Effector CD8-positive, alpha-beta T cell (primary cell): ENCODE data around the gene INSYN1.
"Not testable (repeated sequence)": the region's sequence is repeated elsewhere in the genome, so short reads cannot be mapped to it uniquely, and the experiment has no call there.

Experiments used
- DNase-seq: peaks from one replicate; lab custom pipeline; 2025; lab: John Stamatoyannopoulos, UW
- total RNA-seq, 4 experiments: gene quantifications; one replicate each; lab custom pipeline; 2026; lab: John Stamatoyannopoulos, UW

The INSYN1 gene, protein sequence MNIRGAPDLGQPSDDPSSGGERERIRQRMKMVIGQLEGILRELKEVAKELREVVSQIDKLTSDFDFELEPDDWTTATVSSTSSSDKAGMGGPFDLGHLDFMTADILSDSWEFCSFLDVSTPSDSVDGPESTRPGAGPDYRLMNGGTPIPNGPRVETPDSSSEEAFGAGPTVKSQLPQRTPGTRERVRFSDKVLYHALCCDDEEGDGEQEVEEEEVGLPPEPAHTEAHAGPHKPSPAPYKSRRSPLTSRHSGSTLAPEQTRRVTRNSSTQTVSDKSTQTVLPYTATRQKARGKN
- total RNA-seq: 0 to 0.36 (median 0.18) reads per million in 4 experiments

DNA sequence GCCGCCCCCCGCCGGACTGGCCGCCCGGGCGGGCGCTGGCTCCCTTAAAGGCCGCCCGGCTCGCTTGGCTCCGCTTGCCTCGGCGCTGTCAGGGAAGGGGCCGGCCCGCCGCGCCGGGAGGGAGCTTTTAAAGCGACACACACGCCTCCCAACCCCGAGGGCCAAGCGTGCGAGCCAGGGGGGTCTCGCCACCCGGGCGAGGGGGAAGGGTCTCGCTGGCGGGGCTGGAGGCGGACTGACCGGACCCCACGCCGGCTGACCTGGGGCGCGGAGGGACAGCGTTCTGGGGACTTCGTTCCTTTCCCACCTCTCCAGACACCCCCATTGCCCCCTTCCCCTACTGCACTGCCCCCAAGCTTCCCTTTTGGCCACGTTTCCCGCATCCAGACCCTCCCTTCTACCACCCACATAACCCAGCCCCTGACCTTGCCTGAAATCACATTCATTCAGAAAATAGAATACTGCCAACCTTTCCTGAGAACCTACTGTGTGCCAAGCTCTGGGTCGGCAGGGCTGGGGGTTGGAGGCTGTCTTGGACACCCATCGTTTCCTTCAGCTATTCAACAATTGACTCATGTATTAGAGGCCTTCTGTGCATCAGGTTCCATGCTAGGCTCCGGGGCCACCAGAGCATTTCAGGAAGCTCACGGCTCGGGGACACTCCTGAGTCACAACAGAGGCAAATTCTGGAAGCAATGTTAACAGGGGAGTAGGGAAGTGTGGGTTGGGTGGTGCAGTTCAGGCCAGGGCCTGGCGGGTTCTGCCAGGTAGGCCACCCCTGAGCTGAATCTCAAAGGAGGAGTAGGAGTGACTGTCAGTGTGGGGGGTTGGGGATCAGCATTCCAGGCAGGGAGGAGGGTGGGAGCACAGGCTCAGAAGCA is at the start of gene INSYN1:
Gene INSYN1 (minus strand): TSS at position 102 of the 881 bp plus-strand sequence. CDS start 2,221 bp downstream, outside the sequence.
- DNase-seq: no peak

DNA sequence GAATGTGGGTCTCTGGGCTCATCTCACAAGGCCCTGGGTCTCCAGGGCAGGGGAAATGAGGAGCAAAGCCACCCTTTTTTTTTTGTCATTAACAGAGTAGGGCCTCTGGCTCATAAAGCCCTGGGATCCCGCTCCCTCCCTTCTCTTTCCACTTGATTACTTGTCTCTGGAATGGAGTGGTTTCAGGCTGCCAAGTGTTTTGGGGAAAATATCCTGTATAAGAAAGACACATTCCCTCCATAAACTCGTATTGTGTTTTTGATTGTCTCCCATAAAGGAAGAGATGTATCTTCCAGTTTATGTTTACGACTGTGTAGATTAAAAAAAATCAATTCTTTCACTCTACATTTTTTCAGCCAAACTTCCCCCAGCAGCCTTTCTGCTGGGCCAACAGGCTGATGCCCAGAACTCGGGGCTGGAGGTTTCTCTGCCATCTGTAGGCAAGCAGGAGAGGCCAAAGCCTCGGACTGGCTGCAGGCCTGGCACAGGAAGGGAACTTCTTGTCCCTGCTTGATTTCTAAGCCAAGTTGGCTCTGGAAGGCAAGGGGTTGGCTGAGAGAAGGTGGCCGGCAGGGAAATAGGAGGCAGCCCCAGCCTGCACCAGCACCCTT is 49.4 kb upstream of the INSYN1 start:
- no peak for DNase-seq

DNA sequence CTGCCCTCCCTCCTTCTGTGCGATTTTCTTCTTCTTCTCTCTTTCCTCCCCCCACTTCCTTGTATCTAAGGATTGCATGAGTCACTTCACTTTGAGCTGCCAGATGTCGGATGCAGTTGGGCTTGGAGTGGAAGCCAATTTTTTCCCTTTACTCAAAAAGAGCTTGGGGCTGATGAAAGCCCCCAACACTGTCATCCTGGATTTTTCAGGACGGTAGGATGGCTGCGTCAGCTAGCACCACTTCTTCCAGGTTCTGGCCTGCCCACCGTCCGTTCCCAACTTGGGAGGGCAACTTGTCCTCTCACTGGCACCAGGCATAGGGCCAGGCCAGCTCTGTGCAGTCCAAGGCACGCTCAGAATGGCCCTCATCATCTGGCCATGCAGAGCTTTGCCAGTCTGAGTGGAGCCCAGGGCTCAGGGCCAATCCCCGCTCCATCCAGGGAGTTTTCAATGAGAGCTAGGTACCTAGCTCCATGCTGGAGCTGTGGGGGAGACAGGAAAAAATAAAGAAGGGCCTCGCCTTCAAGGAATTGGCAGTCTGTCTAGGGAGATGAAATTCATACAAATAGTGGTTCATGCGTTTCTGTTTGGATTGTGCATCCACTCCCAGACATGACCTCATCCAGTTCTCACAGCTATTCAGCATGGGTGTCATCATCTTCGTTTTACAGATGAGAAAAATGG is 47.7 kb upstream of the INSYN1 start:
- no peak for DNase-seq

DNA sequence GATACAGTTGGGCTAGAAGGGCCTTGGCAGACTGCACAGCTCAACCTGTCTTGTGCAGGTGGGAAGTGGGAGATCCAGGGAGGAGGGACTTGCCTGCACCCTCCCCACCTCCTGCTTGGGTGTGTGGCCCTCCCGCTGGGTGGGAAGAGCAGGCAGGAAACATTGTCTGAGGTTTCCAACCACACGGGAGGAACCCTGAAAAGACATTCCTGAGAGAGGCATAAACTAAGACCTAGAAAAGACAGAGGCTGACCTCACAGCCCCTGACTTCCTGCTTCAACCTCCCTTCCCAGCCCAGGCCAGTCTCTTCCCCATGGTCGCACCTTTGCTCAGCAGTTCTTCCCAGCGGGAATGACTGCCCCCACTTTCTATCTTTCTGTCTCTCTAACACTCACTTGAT is 46.3 kb upstream of the INSYN1 start:
- DNase-seq: no peak

DNA sequence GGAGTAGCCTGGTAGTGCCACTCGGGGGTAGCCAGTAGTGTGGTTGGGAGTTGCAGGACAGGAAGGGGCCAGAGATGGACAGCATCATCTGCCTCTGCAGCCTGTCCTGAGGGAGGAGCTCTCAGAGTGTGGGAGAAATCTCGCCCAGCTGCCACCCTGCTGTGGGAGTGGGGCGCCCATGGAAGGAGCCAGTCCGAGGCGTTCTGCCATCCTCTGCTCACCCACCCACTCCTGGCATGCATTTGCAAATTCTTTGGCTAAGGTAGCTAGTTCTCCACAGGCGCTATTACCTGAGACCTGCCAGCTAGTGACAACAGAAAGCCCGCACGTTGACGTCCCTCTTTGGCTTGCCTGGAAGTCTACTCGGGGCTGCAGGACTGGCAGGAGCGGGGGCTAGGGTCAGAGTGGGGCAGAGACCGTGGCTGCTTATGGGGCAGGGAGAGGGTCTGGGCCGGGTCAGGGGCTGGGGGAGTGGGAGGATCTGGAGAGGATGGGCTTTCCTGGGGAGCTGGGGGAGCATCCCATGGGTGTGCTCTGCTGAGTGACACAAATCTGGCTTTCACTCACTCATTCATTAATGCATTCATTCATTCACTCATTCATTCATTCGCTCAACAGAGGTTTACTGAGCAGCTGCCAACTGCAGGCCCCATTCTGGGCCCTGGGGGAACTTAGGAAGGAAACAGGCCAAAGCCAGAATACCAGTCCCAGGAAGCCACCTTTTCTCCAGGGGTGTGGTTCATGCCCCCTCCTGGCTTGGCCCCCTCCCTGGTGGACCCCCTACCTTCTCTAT is 44.4 kb upstream of the INSYN1 start:
- DNase-seq: no peak

DNA sequence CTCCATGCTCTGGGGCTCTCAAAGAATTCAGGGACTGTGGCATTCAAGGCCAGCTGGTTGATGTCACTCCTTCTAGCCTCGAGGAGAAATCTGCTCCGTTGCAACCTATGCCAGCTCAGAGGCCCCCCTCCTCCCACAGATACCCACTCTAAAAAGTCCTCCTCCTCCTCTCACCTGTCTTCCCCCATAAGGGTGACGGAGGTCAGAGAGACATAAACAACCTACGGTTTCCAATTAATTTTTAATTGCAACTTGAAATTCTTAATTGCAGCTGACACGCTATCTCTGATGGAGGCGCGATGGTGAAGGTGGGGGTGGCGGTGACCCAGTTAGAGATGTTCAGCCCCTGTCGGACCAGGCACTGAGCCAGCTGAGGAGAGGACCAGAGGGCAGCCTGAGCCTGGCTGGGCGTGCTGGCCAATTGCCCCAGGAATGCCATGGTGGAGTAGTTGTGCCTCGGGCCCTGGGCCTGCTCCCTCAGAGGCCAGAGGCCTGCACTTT is 43.2 kb upstream of the INSYN1 start:
- DNase-seq: no peak

DNA sequence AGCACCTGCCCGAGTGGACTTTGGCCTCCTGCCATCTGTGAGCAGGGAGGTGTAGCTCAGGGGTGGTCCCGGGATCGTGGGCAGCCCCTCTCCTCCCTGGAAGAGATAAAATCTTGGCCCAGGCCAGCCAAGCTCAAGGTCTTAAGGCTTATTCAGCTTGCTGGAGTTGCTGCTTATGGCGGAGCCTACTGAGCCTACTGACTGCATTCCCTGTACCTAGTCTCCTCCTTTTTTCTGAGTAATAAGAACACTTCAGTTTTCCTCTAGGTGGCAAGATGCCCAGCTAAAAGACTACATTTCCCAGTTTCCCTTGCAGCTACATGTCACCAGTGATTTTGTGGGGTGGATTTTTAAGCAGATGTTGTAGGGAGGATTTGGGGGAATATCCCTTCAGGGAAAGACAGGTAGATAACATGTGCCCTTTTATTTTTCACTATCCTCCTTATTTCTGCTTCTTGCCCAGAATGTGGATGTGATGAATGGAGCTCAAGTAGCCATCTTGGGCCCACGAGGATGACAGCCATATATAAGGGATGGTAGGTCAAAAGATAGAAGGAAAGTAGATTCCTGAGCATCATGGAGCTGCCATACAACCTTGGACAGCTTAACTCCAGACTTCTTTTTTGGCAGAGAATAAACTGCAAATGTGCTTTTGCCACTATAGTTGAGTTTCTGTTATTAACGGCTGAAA is 41.4 kb upstream of the INSYN1 start:
- DNase-seq: no peak

DNA sequence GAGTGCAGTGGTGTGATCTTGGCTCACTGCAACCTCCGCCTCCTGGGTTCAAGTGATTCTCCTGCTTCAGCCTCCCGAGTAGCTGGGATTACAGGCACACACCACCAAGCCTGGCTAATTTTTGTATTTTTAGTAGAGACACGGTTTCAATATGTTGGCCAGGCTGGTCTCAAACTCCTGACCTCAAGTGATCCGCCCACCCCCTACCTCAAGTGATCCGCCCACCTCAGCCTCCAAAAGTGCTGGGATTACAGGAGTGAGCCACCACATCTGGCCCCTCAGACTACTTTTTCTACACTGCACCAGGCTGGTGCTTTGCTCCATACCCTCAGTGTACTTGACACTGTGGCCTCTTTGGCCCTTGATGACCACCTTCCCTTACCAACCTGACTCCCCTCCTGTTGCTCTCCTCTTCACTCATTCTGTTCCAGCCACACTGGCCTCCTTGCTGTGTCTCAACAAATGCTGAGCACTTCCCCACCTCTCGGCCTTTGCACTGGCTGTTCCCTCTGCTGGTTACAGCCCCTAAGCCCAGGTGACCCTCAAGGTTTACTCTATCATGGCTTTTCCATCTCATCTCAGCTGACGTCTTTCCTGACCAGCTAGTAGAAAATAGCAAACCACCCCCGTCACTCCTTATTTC is 39.9 kb upstream of the INSYN1 start:
- DNase-seq: not testable (repeated sequence)

DNA sequence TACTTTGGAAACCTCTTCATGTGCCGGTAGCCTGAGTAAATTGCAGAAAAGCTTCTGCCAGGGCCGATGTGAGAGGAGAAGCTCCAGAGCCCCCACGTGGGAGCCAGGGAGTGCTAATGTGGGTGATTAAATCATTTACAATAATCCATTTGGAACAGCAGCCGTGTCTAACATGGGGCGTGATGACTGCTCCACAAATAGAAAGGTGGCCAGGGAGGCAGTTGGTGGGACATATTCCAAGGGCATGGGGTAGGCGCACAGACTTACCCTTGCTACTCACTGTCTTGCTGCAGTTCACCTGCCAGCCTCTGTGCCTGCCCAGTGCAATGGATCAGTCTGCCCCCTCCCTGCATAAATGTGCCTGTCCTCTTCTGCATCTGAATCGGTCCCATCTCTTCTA is 39.3 kb upstream of the INSYN1 start:
- DNase-seq: no peak

DNA sequence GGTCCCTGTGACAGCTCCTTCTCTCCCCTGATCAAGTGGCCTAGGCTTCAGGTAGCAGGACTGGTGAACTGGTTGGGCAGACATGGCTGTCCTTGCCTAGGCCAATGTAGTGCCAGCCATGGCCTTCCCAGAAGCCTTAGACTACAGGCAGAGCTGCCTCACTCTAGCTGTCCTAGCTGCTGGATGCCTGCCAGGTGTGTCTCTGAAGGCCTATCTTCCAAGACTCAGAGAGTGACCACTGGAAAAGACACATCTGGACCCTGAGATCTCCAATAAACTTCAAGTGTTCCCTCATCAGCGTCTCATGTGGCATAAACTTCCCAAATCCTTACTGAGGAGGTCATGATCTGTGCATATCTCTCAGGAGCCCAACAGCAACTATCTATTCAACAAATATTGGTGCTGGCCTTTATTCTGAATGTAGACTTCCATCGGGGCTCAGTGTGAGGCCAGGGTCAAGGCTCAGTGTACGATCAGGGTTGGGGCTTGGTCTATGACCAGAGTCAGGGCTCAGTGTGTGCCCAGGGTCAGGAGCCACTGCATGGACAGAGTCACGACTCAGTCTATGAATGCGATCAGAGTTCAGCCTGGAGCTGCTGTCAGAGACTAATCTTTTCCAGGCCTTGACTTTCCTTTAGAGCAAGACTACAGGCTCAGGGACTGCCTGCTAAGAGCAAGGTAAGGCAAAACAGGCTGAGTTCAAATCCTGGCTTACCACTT is 36.5 kb upstream of the INSYN1 start:
- DNase-seq: no peak

DNA sequence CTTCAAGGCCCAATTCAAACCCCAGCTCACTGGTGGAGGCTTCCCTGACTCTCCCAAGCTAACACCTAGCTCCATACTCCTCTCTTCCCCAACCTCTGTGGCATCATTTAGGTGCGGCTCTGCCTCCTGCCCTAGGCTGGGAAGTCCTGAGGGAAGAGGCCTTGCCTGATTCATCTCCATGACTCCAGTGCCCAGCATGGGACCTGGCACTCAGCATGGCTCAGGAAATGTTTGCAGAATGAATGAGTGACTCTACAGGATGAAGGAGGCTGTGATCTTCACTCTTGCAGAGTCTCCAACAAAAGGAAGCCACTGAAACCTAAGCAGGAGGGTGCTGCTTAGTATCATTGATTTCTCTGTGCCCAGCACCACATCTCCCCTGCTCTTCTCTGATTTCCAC is 34.5 kb upstream of the INSYN1 start:
- DNase-seq: no peak

DNA sequence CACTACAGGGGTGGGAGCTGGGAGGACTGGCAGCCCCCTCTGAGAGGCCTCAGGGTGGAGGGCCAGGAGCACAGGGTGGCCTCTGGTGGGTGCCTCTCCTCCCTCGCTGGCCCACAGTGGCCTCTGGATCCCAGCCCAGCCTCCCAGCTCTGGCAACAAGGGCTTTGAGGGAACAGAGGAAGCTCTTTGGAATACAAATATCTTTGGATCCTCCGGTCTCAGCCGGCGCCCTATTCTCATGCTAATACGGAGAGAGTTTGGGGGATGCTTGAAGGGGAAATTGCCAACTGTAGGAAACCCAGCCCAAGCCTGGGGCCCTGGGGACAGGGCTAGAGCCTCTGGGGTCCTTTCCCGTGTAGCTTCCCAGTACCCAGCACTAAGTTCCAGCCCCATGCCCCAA is 33.4 kb upstream of the INSYN1 start:
- DNase-seq: no peak

DNA sequence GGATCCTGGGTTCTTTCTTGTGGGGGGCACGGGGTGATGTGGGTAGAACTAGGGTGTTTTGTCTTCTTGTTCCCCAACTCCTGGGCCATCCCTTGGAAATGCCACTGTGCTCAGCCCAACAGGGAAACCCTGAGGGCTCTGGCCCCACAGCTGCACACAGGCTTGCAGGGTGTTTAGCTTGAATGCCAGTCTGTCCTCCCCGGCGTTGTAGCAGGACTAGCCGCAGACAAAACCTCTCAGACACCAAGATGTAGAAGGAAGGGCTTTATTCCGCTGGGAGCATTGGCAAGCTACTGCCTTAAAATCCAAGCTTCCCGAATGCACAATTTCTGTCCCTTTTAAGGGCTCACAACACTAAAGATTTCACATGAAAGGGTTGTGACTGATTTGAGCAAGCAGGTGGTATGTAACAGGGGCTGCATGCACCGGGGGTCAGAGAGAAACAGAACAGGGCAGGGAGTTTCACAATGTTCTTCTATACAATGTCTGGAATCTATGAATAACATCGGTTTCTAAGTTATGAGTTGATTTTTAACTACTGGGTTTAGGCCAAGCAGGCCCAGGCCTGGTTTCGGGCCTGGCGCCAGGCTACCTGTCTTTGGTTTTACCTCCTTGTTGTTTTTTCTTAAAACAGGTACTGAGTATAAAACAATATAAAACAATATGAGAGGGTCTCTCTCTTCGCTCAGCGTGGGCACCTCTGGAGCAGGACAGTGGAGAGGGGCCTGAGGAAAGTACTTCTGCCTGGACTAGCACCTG is 32.3 kb upstream of the INSYN1 start:
- DNase-seq: not testable (repeated sequence)

DNA sequence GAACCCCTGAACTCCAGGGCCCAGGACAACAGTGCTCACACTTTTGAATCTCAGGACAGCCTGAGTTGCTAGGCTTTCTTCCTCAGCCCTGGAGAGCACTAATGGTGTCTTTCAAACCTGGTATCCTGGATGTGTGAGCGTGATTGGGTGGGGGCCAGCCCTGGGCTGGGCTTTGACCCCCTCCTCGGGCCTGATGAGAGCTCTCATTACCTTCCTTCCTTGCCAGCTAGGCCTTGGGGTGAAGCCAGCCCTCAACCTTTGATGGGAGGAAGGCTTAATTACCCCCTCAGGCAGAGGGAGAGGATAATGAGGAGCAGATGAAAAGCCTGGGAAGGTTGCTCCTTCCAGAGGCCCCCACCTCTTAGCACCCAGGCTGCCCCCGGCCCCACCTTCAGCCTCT is 31.1 kb upstream of the INSYN1 start:
- DNase-seq: no peak

DNA sequence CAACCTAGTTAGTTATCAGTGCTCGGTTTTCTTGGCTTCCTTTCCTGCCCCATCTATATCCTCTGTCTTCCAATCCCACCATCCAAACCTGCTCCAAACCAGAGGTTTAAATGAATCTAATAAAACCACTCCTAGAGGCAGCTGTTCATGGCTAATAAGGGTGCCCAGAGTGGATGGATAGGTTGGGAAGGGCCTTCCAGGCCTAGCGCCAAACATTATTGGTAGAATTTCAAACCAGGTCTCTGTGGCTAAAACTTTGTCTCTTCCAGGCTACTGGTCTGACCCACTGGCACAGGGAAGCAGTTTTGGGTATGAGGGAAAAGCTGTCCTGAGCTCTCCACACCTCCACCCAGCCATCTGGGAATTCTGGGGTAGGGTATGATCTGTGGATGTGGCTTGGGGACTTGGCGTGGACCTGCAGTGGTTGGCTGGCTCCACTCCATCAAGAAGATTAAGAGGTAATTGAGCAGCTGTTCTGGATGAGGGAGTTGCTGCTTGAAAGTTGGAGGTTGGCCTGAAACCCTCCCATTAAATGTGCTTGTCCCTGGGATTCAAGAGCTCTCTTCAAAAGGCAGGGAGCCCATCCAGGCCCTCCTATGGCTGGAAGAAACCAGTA is 29.3 kb upstream of the INSYN1 start:
- no peak for DNase-seq

DNA sequence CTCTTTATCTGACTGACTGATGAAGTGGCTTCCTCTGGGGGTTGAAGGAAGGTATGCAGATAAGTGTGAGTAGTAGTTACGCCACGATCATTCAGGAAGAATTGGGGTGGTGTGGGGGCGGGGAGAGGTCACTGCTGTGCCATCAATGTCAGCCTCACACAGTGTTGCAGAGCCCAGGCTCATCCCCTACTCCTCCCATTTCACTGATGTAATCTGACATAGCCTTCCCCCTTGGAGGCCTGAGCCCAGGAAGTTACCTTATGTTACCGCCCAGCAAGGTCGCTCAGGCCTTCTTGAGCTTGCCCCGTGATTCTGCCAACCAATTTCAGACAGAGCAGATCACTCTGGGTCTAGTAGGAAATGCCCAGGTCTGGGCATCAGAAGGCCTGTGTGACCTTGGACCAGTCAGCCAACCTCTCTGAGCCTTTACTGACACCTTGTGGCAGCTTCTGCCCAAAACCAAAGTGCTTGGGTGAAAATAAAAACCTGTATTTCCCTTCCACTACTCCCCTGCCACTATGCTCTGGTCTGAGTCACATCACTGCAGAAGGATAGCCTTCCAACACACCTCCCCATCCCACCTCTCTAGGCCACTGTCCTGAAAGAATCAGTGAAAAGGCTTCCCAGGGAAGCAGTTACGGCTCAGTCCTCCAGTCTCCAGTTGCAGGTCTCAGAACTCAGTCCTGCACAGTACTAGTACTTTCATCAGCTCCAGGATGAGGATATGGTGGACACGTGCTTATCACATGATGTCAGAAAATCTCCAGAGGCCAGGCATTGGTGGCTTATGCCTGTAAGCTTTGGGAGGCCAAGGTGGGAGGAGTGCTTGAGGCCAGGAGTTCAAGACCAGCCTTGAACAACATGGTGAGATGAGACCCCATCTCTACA is 28.1 kb upstream of the INSYN1 start:
- DNase-seq: no peak

DNA sequence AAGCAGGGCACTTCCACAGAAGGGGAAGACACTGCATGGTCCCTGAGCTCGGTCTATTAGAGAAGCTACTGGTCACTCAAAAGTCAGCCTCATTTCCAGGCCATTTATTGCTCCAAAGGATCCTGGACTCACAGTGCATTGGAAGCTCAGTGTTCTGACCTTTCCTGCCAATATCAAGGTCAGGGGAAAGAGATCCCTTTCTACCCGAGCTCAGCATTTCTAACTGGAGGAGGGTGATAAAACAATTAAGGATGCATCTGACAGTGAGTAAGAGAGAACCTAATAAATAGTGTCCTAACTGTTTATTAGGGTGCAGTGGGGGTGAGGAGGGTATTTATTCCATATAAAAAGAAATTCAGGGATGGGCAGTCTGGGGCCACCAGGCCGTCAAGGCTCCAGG is 26.8 kb upstream of the INSYN1 start:
- no peak for DNase-seq
